AG04449 (cell line): Measurements from ENCODE around the gene EFTUD2.
"Not testable (repeated sequence)": the region's sequence is repeated elsewhere in the genome, so short reads cannot be mapped to it uniquely, and the experiment has no call there.

Experiments
- CTCF ChIA-PET: fragments of 350-600 bp; formaldehyde crosslinking; extraction: SDS; loops from one replicate; lab custom pipeline; 2021; ENCODE audit warnings: antibody characterized with exemption; lab: Yijun Ruan, JAX
- POLR2A ChIA-PET: fragments of 400-600, 350-600 bp; formaldehyde crosslinking; extraction: SDS; loops from one replicate; lab custom pipeline; 2020; ENCODE audit warnings: antibody characterized with exemption, inconsistent platforms; lab: Yijun Ruan, JAX
- DNase-seq: peaks from one replicate; pipeline ENCODE4 v3.0.0-alpha.2; 2010; ENCODE audit warnings: low read depth, low spot score
- H3K4me3 ChIP-seq: 2 replicates; pipeline ENCODE4 v1.5.1; 2011; ENCODE audit warnings: low read depth, mild to moderate bottlenecking, control low read depth, low read length
- CTCF ChIP-seq: IDR thresholded peaks from one replicate; pipeline ENCODE4 v1.5.1; 2011; ENCODE audit warnings: mild to moderate bottlenecking, moderate library complexity, low read length, control low read depth, inconsistent platforms; ENCODE audit not compliant: insufficient read depth; ENCODE audit errors: missing control alignments

Gene EFTUD2

GRCh38 chr17:44829523-44830358 is 69.5 kb downstream of the EFTUD2 start, which contains the start of gene GJC1:
Gene GJC1, minus strand, starts transcription at chr17:44830287. Its CDS starts 24,470 bp downstream, at chr17:44805817.
- peak within 1 kb of the TSS; percentile 82 for H3K4me3 ChIP-seq
- DNase-seq: no peak
- ChIA-PET POLR2A (no interaction called here), CTCF (interaction anchor here (0.8 to 3.0 kb wide), 8 partner anchors 15 to 59 kb away, joined by 3 to 15 read pairs (median 5); no protein-coding TSS in a partner anchor)
- no peak for TF ChIP-seq CTCF

- DNase-seq: no peak
- H3K4me3 ChIP-seq: peak overlapping the region; percentile 82
- POLR2A ChIA-PET: no interaction called here
- no peak for TF ChIP-seq CTCF
- CTCF ChIA-PET: interaction anchor here (0.5 to 1.8 kb wide), 6 partner anchors 12 to 52 kb away, joined by 3 to 13 read pairs (median 5); no protein-coding TSS in a partner anchor
Measured at GRCh38 chr17:44828919-44829522, 70.2 kb downstream of the EFTUD2 start.

- H3K4me3 ChIP-seq: peak overlapping the region; percentile 82
- ChIA-PET POLR2A (no interaction called here), CTCF (interaction anchor here (0.8 to 2.5 kb wide), 4 partner anchors 37 to 53 kb away, joined by 3 to 13 read pairs (median 8); no protein-coding TSS in a partner anchor)
- no peak for DNase-seq
- no peak for TF ChIP-seq CTCF
Measured at GRCh38 chr17:44827863-44828262, 71.4 kb downstream of the EFTUD2 start.

GRCh38 chr17:44826123-44826790 is 73.0 kb downstream of the EFTUD2 start:
- no peak overlapping the region for H3K4me3 ChIP-seq
- ChIA-PET POLR2A (interaction anchor here (0.5 to 0.7 kb wide), 2 partner anchors 18 to 50 kb away, joined by 3 to 4 read pairs; no protein-coding TSS in a partner anchor), CTCF (interaction anchor here (0.7 to 2.9 kb wide), 4 partner anchors 19 to 51 kb away, joined by 4 to 21 read pairs (median 8); no protein-coding TSS in a partner anchor)
- DNase-seq: no peak
- TF ChIP-seq CTCF: no peak

- H3K4me3 ChIP-seq, POLR2A ChIA-PET, DNase-seq: not testable (repeated sequence)
- CTCF ChIA-PET: interaction anchor here (1.6 to 2.9 kb wide), 4 partner anchors 20 to 50 kb away, joined by 4 to 21 read pairs (median 8); no protein-coding TSS in a partner anchor
Measured at GRCh38 chr17:44825236-44825635, 74.0 kb downstream of the EFTUD2 start.

- no peak overlapping the region for H3K4me3 ChIP-seq
- DNase-seq: peak; percentile 67
- TF ChIP-seq CTCF: no peak
- ChIA-PET CTCF (interaction anchor here (1.0 to 1.5 kb wide), 4 partner anchors 26 to 46 kb away, joined by 3 to 4 read pairs (median 4); no protein-coding TSS in a partner anchor), POLR2A (interaction anchor here (0.8 to 1.3 kb wide), 2 partner anchors 26 to 29 kb away, joined by 3 to 4 read pairs; no protein-coding TSS in a partner anchor)
Measured at GRCh38 chr17:44820631-44821212, 78.5 kb downstream of the EFTUD2 start.

GRCh38 chr17:44818508-44818907 is 80.7 kb downstream of the EFTUD2 start:
- POLR2A ChIA-PET, H3K4me3 ChIP-seq, DNase-seq: not testable (repeated sequence)
- CTCF ChIA-PET: interaction anchor here (0.6 to 1.2 kb wide), 3 partner anchors 39 to 49 kb away, joined by 3 read pairs; no protein-coding TSS in a partner anchor
